H9 (cell line): ENCODE data around the gene DPP6. TPM values are rescaled to one million over a fixed set of nuclear protein-coding genes. Genes with fewer than 3 reads are reported as not detected.

ENCODE experiments used
- DNase-seq: peaks from one replicate; pipeline ENCODE4 v3.0.0-alpha.2; 2017
- H2AFZ ChIP-seq: one replicate; pipeline ENCODE4 v1.6.1; 2013; ENCODE audit warnings: mild to moderate bottlenecking, low read length, control low read depth, moderate library complexity
- H2AK5ac ChIP-seq: 2 replicates; pipeline ENCODE4 v1.6.1; 2013; ENCODE audit warnings: low read length, control low read depth, mixed read lengths; ENCODE audit not compliant: insufficient read length
- H2BK120ac ChIP-seq: one replicate; pipeline ENCODE4 v1.6.1; 2013; ENCODE audit warnings: low read depth, mild to moderate bottlenecking, low read length, control low read depth, inconsistent platforms; ENCODE audit not compliant: poor library complexity, severe bottlenecking
- H2BK12ac ChIP-seq: 2 replicates; pipeline ENCODE4 v1.6.1; 2013; ENCODE audit warnings: low read length, control low read depth, mixed read lengths, low read depth; ENCODE audit not compliant: insufficient read length
- H2BK15ac ChIP-seq: 2 replicates; pipeline ENCODE4 v1.6.1; 2013; ENCODE audit warnings: low read depth, low read length, control low read depth
- H2BK20ac ChIP-seq: one replicate; pipeline ENCODE4 v1.6.1; 2013; ENCODE audit warnings: low read depth, mild to moderate bottlenecking, low read length, control low read depth, inconsistent platforms; ENCODE audit not compliant: poor library complexity, severe bottlenecking
- H2BK5ac ChIP-seq: 2 replicates; pipeline ENCODE4 v1.6.1; 2013; ENCODE audit warnings: low read length, control low read depth, mixed read lengths; ENCODE audit not compliant: insufficient read length
- H3K14ac ChIP-seq: 2 replicates; pipeline ENCODE4 v1.6.1; 2013; ENCODE audit warnings: low read length, control low read depth; ENCODE audit not compliant: insufficient read depth
- H3K18ac ChIP-seq: 2 replicates; pipeline ENCODE4 v1.6.1; 2013; ENCODE audit warnings: low read depth, mild to moderate bottlenecking, mixed read lengths, low read length, control low read depth; ENCODE audit not compliant: insufficient read length
- H3K23ac ChIP-seq: 2 replicates; pipeline ENCODE4 v1.6.1; 2013; ENCODE audit warnings: low read length, control low read depth, mixed read lengths, low read depth; ENCODE audit not compliant: insufficient read length
- H3K23me2 ChIP-seq: 2 replicates; pipeline ENCODE4 v1.6.1; 2013; ENCODE audit warnings: low read depth, mild to moderate bottlenecking, mixed read lengths, low read length, control low read depth; ENCODE audit not compliant: insufficient read length, poor library complexity, severe bottlenecking
- H3K27ac ChIP-seq: 2 replicates; pipeline ENCODE4 v1.5.1; 2013; ENCODE audit warnings: low read length, control low read depth, mixed read lengths, low read depth; ENCODE audit not compliant: insufficient read length
- H3K27me3 ChIP-seq: 2 replicates; pipeline ENCODE4 v1.6.1; 2013; ENCODE audit warnings: low read length, control low read depth, inconsistent platforms; ENCODE audit not compliant: insufficient read depth
- H3K4ac ChIP-seq: 2 replicates; pipeline ENCODE4 v1.6.1; 2013; ENCODE audit warnings: low read depth, mild to moderate bottlenecking, control low read depth, inconsistent platforms, low read length, moderate library complexity
- H3K4me1 ChIP-seq: 2 replicates; pipeline ENCODE4 v1.6.1; 2013; ENCODE audit warnings: low read length, control low read depth, inconsistent platforms; ENCODE audit not compliant: insufficient read depth
- H3K4me2 ChIP-seq: 2 replicates; pipeline ENCODE4 v1.6.1; 2013; ENCODE audit warnings: low read length, control low read depth, mixed read lengths; ENCODE audit not compliant: insufficient read length, insufficient read depth
- H3K56ac ChIP-seq: 2 replicates; pipeline ENCODE4 v1.6.1; 2013; ENCODE audit warnings: low read depth, mild to moderate bottlenecking, mixed read lengths, low read length, control low read depth; ENCODE audit not compliant: insufficient read length
- H3K79me1 ChIP-seq: 2 replicates; pipeline ENCODE4 v1.6.1; 2013; ENCODE audit warnings: low read depth, mild to moderate bottlenecking, moderate library complexity, low read length, control low read depth, inconsistent platforms; ENCODE audit not compliant: insufficient read depth, poor library complexity, severe bottlenecking
- H3K79me2 ChIP-seq: 2 replicates; pipeline ENCODE4 v1.6.1; 2013; ENCODE audit warnings: low read length, control low read depth, inconsistent platforms; ENCODE audit not compliant: insufficient read depth
- H3K9ac ChIP-seq: 2 replicates; pipeline ENCODE4 v1.6.1; 2013; ENCODE audit warnings: low read length, control low read depth, mixed read lengths; ENCODE audit not compliant: insufficient read length; ENCODE audit errors: extremely low read depth
- H3K9me3 ChIP-seq: one replicate; pipeline ENCODE4 v1.6.1; 2013; ENCODE audit warnings: low read depth, low read length, inconsistent platforms; ENCODE audit not compliant: control insufficient read depth
- H3T11ph ChIP-seq: one replicate; pipeline ENCODE4 v1.6.1; 2013; ENCODE audit warnings: mild to moderate bottlenecking, low read length, control low read depth, inconsistent platforms
- H4K20me1 ChIP-seq: one replicate; pipeline ENCODE4 v1.6.1; 2013; ENCODE audit not compliant: control insufficient read depth, insufficient read length, insufficient read depth
- H4K5ac ChIP-seq: 2 replicates; pipeline ENCODE4 v1.6.1; 2013; ENCODE audit warnings: low read depth, mild to moderate bottlenecking, mixed read lengths, low read length, control low read depth; ENCODE audit not compliant: insufficient read length
- H4K8ac ChIP-seq: replicated peaks from 2 replicates; pipeline ENCODE4 v1.6.1; 2013; ENCODE audit warnings: low read length, control low read depth, mixed read lengths, low read depth; ENCODE audit not compliant: insufficient read length
- H4K91ac ChIP-seq: 2 replicates; pipeline ENCODE4 v1.6.1; 2013; ENCODE audit warnings: low read depth, mild to moderate bottlenecking, moderate library complexity, mixed read lengths, low read length, control low read depth; ENCODE audit not compliant: insufficient read length
- H3K27ac Mint-ChIP-seq, 3 experiments: 2 replicates in 2 of 3; 3 replicates in 1 of 3; pipeline ENCODE4 v1.8.0; 2020 to 2021; ENCODE audit warnings: mixed read lengths in 3 of 3, mild to moderate bottlenecking in 1 of 3, moderate library complexity in 1 of 3
- H3K27me3 Mint-ChIP-seq: 2 replicates; pipeline ENCODE4 v1.8.0; 2021; ENCODE audit warnings: low read depth, mild to moderate bottlenecking, moderate library complexity, mixed read lengths
- H3K36me3 Mint-ChIP-seq, 3 experiments: 2 replicates in 2 of 3; 3 replicates in 1 of 3; pipeline ENCODE4 v1.8.0; 2020 to 2021; ENCODE audit warnings: low read depth in 3 of 3, mixed read lengths in 3 of 3; ENCODE audit not compliant: insufficient read depth in 1 of 3
- H3K4me1 Mint-ChIP-seq, 2 experiments: 2 replicates each; pipeline ENCODE4 v1.8.0; 2020; ENCODE audit warnings: mixed read lengths in 2 of 2
- H3K4me3 Mint-ChIP-seq, 2 experiments: 2 replicates in 1 of 2; 3 replicates in 1 of 2; pipeline ENCODE4 v1.8.0; 2020 to 2021; ENCODE audit warnings: mild to moderate bottlenecking in 2 of 2, mixed read lengths in 2 of 2, moderate library complexity in 1 of 2
- H3K9me3 Mint-ChIP-seq, 2 experiments: 2 replicates in 1 of 2; 3 replicates in 1 of 2; pipeline ENCODE4 v1.8.0; 2020; ENCODE audit warnings: mild to moderate bottlenecking in 2 of 2, mixed read lengths in 2 of 2, moderate library complexity in 1 of 2
- CTCF ChIP-seq: fragments of 200-600 bp; sonication (generic); conservative IDR thresholded peaks from 3 replicates; pipeline ENCODE4 v1.8.0; 2021; ENCODE audit warnings: antibody characterized with exemption, mild to moderate bottlenecking
- WGBS: extraction: QIAGEN DNeasy Blood & Tissue Kit; methylation state at CpG from one replicate; pipeline ENCODE4 v1.1.7; 2013; ENCODE audit warnings: missing lambda C conversion rate, low lambda C conversion rate, mixed read lengths; ENCODE audit not compliant: insufficient read length; ENCODE audit errors: extremely low coverage; 5-methylcytosine and 5-hydroxymethylcytosine counted together
- total RNA-seq: library from RNA; stranded (reverse); gene quantifications from 2 replicates; pipeline ENCODE4 v1.2.1, GENCODE V29; 2021

The DPP6 gene
- total RNA-seq, 1 experiment from 2014 or later: 4.5 TPM

GRCh38 chr7:154406312-154406711 is 354.1 kb downstream of the DPP6 start:
- no peak overlapping the region for H3K27ac ChIP-seq
- no peak overlapping the region for H2BK5ac ChIP-seq
- Mint-ChIP-seq H3K36me3 (no peaks in the 10 kb centered on the region), H3K27ac (no peak overlapping the region), H3K4me3 (no peak overlapping the region), H3K4me1 (peaks cover 7 to 10% of the 10 kb centered on the region in 2 experiments), H3K9me3 (no peaks in the 10 kb centered on the region), H3K27me3 (no peaks in the 10 kb centered on the region)
- no peak overlapping the region for H2BK120ac ChIP-seq
- peaks cover 3% of the 10 kb centered on the region for H3K23me2 ChIP-seq
- no CpG with 5 or more reads among the region's 8 CpGs for WGBS
- DNase-seq: no peak
- H2BK20ac ChIP-seq: no peak overlapping the region
- no peak overlapping the region for H3K56ac ChIP-seq
- H3K4me1 ChIP-seq: no peaks in the 10 kb centered on the region
- H3K79me2 ChIP-seq: no peaks in the 10 kb centered on the region
- no peak overlapping the region for H2AFZ ChIP-seq
- no peak overlapping the region for H4K91ac ChIP-seq
- H3K9ac ChIP-seq: no peak overlapping the region
- H2BK15ac ChIP-seq: no peak overlapping the region
- no peak overlapping the region for H2AK5ac ChIP-seq
- TF ChIP-seq CTCF: no peak
- no peak overlapping the region for H3K4me2 ChIP-seq
- H4K8ac ChIP-seq: no peak overlapping the region
- H3K9me3 ChIP-seq: no peaks in the 10 kb centered on the region
- H3K14ac ChIP-seq: no peak overlapping the region
- no peak overlapping the region for H3K23ac ChIP-seq
- H3K27me3 ChIP-seq: no peaks in the 10 kb centered on the region
- no peak overlapping the region for H4K5ac ChIP-seq
- no peak overlapping the region for H3K4ac ChIP-seq
- peaks cover 2% of the 10 kb centered on the region for H4K20me1 ChIP-seq
- H3T11ph ChIP-seq: no peak overlapping the region
- no peak overlapping the region for H2BK12ac ChIP-seq
- no peak overlapping the region for H3K18ac ChIP-seq
- no peaks in the 10 kb centered on the region for H3K79me1 ChIP-seq
